H7 (cell line): Measurements from ENCODE around the gene CDR2L. TPM values are rescaled to one million over a fixed set of nuclear protein-coding genes. Genes with fewer than 3 reads are reported as not detected.
A peak's percentile ranks its signal among the peaks of the same experiment; 100 is the strongest.

Experiments
- DNase-seq: peaks from one replicate; pipeline ENCODE4 v3.0.0; 2012
- H3K27me3 ChIP-seq: 2 replicates; pipeline ENCODE4 v1.6.0; 2011; ENCODE audit warnings: mild to moderate bottlenecking, low read length; ENCODE audit not compliant: control insufficient read depth, insufficient read depth
- H3K36me3 ChIP-seq: replicated peaks from 2 replicates; pipeline ENCODE4 v1.5.1; 2011; ENCODE audit warnings: low read length; ENCODE audit not compliant: control insufficient read depth, insufficient read depth
- H3K4me3 ChIP-seq: 2 replicates; pipeline ENCODE4 v1.5.1; 2011; ENCODE audit warnings: low read depth, mild to moderate bottlenecking, control low read depth, low read length, moderate library complexity; ENCODE audit not compliant: insufficient read depth
- total RNA-seq: library from RNA; depleted of rRNA; stranded (reverse); fragments of >200 nt; shearing (Covaris generic); gene quantifications from 2 replicates; pipeline ENCODE4 v1.2.3, GENCODE V29; 2014; rRNA removed

The CDR2L gene
- total RNA-seq, result 23.5 and 25.9 TPM in 2 replicates

DNA sequence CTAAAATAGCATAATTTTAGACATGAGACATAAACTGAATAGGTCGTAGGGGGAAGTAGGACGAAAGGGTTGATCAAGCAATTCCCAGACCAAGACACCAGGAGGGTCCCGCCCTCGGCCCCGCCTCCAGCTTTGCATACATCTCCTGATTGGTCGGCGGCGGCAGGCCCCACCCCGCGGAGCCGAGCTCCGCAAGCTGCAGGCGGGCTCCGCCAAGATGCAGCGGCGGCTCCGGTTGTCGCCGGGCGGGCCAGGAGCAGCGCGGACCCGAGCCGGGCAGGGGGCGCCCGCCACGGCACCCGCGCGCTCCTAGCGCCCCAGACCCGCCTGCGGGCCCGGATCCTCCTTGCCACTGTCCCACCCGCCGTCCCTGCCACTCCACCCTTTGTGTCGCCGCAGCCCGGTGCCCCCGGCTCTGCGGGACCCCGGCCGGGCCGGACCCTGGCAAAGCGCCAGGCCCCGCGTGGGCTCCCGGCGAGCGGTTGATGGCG, at the start of gene CDR2L:
TSS of gene CDR2L (plus strand) at position 215 of the 491 bp plus-strand sequence. CDS start 412 bp downstream, outside the sequence.
- H3K4me3 ChIP-seq, result peak within 1 kb of the TSS; percentile 84
- no peaks in the 10 kb centered on the region for H3K36me3 ChIP-seq
- H3K27me3 ChIP-seq, result no peaks in the 10 kb centered on the region
- DNase-seq, result peak; percentile 99

GRCh38 chr17:74938194-74938950, 49.1 kb upstream of the CDR2L start:
- Histone ChIP-seq H3K36me3 (no peaks in the 10 kb centered on the region), H3K27me3 (peaks cover 53% of the 10 kb centered on the region), H3K4me3 (no peak overlapping the region)
- no peak for DNase-seq

DNA sequence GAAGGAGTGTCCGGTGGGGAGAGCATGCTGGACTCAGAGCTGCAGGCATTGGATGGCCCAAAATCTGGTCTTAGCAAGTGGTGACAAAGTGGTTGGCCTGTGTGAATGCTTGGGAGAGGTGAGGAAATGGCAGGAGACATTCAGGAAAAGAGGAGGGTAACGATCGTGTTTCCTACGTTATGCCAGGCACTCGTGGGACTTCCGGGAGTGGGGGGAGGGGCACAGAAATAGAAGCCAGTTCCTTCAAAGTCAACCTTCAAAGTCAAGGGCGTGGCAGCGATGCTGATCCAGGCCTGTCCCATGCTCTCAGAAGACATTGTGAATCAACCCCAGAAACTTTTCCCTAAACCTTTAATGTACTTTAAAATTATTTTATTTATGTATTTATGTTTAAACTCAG, 47.9 kb upstream of the CDR2L start:
- Histone ChIP-seq H3K4me3 (no peak overlapping the region), H3K27me3 (peaks cover 44% of the 10 kb centered on the region), H3K36me3 (no peaks in the 10 kb centered on the region)
- no peak for DNase-seq

DNA sequence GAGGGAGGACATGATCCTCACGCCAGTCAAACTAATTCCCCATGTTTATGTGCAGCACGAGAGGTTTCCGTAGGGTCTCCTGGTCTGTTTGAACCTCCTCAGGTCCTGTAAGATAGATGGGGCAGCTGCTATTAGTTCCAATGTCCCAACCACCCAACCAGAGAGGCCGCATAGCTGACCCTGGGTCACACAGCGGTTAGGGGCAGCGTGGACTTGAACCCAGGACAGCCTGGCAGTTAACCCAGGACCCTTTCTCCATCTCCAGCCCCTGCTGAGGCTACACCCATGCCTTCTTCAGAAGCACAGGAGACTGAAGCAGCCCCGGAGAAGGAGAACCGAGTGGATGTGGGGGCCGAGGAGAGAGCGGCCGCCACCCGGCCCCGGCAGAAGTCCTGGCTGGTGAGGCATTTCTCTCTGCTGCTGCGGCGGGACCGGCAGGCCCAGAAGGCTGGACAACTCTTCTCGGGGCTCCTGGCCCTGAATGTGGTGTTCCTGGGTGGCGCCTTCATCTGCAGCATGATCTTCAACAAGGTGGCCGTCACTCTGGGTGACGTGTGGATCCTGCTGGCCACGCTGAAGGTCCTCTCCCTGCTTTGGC, 46.2 kb upstream of the CDR2L start:
- no peak for DNase-seq
- no peaks in the 10 kb centered on the region for H3K36me3 ChIP-seq
- H3K4me3 ChIP-seq, result no peak overlapping the region
- H3K27me3 ChIP-seq, result peaks cover 29% of the 10 kb centered on the region

DNA sequence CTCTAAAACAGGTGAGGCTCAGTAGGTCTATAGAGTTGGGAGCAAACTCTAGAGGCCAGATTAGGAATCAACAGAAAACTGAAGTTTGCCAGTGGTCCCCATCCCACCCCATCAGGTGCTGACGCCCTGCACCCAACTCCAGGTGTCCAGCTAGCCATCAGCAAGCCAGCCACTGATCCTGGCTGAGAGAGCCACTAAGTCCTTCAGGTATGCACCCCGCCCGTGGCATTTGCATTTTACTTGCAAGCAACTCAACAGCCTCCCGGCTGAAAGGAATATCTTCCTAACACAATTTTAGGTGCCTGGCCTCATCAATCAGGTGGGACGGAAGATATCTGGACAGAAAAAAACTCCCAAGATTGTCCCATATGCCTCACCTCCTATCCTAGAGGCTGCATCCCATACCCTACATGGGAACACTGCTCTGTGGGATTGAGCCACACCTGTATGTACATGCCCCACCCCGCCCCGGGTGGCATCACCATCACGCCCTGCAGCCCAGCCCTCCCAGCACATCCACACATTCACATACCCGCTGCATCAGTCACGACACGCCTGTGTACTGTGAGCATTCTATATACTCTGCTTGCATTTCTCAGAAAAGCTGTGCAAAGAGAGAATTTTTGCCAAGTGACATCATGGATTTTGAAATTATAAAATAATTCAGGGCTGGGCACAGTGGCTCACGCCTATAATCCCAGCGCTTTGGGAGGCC, 43.5 kb upstream of the CDR2L start:
- H3K4me3 ChIP-seq, result no peak overlapping the region
- H3K36me3 ChIP-seq, result no peaks in the 10 kb centered on the region
- peak; percentile 75 for DNase-seq
- peaks cover 7% of the 10 kb centered on the region for H3K27me3 ChIP-seq

- Histone ChIP-seq H3K4me3 (no peak overlapping the region), H3K36me3 (no peaks in the 10 kb centered on the region), H3K27me3 (no peaks in the 10 kb centered on the region; the same call in 1 of the 2 replicates)
- no peak for DNase-seq
These were observed 41.9 kb upstream of the CDR2L start for GRCh38 chr17:74945543-74945942.

- H3K36me3 ChIP-seq, result no peaks in the 10 kb centered on the region
- no peak overlapping the region for H3K4me3 ChIP-seq
- no peak for DNase-seq
- H3K27me3 ChIP-seq, result no peaks in the 10 kb centered on the region
These were observed 40.8 kb upstream of the CDR2L start for GRCh38 chr17:74946641-74947040.

- DNase-seq, result no peak
- Histone ChIP-seq H3K4me3 (no peak overlapping the region), H3K36me3 (no peaks in the 10 kb centered on the region), H3K27me3 (no peaks in the 10 kb centered on the region)
These were observed 40.2 kb upstream of the CDR2L start for GRCh38 chr17:74947041-74947754.

GRCh38 chr17:74949455-74950115, 37.8 kb upstream of the CDR2L start:
- DNase-seq, result peak; percentile 58
- Histone ChIP-seq H3K27me3 (no peaks in the 10 kb centered on the region), H3K4me3 (no peak overlapping the region), H3K36me3 (no peaks in the 10 kb centered on the region)

DNA sequence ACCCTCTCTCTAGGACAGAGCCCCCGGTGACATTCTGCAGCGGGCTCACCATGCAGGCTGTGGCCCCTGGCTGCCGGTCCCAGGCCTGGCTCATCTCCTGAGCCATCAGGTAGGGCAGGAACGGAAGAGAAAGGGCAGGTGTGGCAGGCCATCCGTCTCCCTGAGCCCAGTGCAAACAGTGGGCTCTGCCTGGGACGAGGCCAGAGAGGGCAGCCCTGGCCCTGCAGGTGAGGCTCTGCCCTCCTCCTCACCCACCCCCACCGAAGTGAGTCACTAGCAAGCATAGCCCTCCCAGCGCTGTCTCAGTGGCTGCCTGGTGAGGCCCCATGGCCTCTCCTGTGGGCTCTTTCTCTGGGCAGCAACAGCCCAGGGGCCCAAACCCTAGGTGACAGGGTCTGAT, 37.2 kb upstream of the CDR2L start:
- no peaks in the 10 kb centered on the region for H3K27me3 ChIP-seq

GRCh38 chr17:74951065-74951464, 36.4 kb upstream of the CDR2L start:
- DNase-seq, result no peak
- H3K4me3 ChIP-seq, result no peak overlapping the region
- no peaks in the 10 kb centered on the region for H3K36me3 ChIP-seq
- peaks cover 2% of the 10 kb centered on the region; the same call in 1 of the 2 replicates for H3K27me3 ChIP-seq

More for the DNA sequence above, 37.2 kb upstream of the CDR2L start:
- DNase-seq, result peak; percentile 69
- Histone ChIP-seq H3K4me3 (no peak overlapping the region), H3K36me3 (no peaks in the 10 kb centered on the region)

DNA sequence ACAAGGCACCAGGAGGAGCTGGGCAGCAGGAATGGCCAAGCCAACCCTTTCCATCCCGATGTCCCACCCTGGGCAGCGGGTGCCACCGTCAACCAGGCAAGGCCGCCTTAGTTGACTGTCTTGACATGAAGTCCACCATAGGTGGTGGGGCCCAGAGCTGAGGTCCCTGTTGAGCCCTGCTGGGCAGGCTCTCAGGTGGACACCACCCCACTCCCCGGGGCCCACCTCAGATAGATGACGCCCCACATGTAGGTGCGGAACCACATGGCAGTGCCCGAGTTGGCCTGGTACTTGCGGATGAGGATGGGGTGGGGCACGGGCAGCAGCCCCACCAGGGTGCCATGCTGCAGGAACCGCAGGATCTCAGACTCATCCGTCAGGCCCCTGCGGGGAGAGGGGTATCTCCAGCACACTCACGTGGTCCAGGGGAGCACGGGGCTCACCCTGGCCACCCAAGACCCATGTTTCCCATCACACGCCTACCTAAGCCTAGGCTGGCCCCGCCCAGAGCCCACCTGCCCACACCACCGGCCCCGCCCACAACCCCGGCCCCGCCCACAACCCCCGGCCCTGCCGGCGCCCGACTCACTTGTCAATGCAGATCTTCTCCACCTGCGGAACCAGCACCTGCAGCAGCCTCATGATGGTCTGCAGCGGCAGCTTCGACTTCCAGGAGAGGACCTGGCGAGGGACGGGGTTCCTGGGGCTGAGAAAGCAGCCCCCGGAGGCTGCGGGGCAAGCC, 35.6 kb upstream of the CDR2L start:
- Histone ChIP-seq H3K27me3 (peaks cover 4% of the 10 kb centered on the region; the same call in 1 of the 2 replicates), H3K4me3 (no peak overlapping the region), H3K36me3 (no peaks in the 10 kb centered on the region)
- DNase-seq, result peak; percentile 97

- Histone ChIP-seq H3K4me3 (no peak overlapping the region), H3K27me3 (peaks cover 4% of the 10 kb centered on the region; the same call in 1 of the 2 replicates), H3K36me3 (no peaks in the 10 kb centered on the region)
- no peak for DNase-seq
These were observed 34.9 kb upstream of the CDR2L start for GRCh38 chr17:74952431-74953133.
